Raji (cell line): ENCODE data around the gene SLC22A5.

Source experiments
- POLR2A ChIP-seq: IDR thresholded peaks from 2 replicates; pipeline ENCODE4 v1.6.1; 2011; ENCODE audit warnings: low read depth, low read length, control low read depth; ENCODE audit not compliant: insufficient read depth

The SLC22A5 gene

GRCh38 chr5:132411304-132412013 is 41.9 kb downstream of the SLC22A5 start:
- no peak for TF ChIP-seq POLR2A

DNA sequence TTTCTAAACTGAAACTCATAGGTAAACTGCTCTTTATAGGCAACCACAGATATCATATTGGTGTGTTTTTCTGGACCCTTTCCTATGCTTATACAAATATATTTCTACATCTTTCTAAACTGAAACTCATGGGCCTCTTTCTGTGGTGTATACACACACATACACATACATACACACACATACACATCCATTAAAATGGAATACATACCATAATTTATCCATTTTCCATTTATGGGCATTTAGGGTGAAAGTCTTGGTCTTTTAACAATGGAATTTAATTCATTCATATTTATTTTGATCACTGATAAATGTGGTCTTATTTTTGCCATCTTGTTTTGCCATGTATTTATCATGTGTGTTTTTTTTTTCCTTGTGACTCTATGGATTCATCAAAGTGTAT is 44.1 kb downstream of the SLC22A5 start:
- TF ChIP-seq POLR2A = no peak

- no peak for TF ChIP-seq POLR2A
Observed at GRCh38 chr5:132414634-132415378, 45.3 kb downstream of the SLC22A5 start.

DNA sequence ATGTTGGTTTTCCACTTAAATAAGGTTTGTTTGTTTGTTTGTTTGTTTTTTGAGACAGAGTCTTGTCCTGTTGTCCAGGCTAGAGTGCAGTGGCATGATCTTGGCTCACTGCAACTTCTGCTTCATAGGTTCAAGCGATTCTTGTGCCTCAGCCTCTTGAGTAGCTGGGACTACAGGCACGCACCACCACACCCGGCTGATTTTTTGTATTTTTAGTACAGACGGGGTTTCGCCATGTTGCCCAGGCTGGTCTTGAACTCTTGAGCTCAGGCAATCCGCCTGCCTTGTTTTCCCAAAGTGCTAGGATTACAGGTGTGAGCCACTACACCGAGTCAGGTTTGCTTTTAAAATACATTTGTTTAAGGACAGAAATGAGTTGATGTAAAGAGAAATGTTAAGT is 46.0 kb downstream of the SLC22A5 start:
- TF ChIP-seq POLR2A = peak; percentile 25; the same call in 1 of the 2 replicates

DNA sequence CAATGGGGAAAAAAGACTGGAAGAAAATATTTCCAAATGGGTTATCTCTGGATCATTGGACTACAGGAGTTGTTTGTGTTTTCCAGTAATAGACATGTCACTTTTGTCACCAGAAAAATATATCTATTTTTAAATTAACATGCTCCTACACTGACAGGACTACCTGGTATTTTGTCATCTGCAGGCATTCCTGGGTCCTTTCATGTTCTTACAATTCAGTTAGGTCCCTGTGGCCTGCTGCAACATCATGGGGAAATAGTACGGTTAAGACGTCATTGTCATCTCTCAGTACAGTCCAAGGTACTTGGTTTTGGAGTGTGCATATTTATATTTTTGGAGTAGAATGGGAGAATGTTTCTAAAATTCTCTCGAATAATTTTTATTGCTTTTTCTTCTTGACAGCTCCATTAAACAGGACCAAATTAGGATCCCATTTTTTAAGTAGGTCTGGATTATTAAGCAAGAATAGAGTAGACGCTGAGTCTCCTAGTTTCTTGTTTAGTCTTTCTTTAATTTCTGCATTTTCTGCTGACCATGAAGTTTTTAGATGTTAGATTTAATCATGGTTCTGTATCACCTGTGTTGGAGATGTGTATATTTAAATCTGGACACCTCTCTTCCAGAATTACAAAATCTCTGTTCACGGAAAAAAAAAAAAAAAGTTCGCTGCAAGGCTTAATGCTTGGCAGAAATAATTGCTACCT is 46.9 kb downstream of the SLC22A5 start:
- TF ChIP-seq POLR2A = no peak

DNA sequence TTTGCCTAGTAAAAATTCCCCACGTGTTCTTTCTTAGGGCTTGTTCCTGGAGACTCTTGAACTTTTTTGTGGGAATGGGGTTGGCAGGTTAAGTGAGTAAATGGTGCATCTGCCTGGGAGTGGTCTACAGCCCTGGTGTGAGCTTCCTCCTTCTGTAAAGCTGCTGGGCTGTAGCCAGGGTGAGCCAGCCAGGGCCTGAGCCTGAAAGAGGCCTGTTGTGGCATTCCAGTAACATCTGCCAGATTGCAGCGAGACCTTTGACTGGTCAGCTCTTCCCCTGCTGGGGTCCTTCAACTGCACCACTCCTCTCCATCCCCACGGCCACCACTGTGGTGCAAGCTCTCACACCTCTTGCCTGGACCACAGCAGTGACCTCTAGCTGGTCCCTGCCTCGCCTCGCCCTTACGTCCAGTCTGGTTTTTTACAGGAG is 47.5 kb downstream of the SLC22A5 start:
- TF ChIP-seq POLR2A = no peak

GRCh38 chr5:132417461-132417860 is 48.0 kb downstream of the SLC22A5 start:
- no peak for TF ChIP-seq POLR2A

- TF ChIP-seq POLR2A = no peak
Observed at GRCh38 chr5:132417889-132418485, 48.5 kb downstream of the SLC22A5 start.

DNA sequence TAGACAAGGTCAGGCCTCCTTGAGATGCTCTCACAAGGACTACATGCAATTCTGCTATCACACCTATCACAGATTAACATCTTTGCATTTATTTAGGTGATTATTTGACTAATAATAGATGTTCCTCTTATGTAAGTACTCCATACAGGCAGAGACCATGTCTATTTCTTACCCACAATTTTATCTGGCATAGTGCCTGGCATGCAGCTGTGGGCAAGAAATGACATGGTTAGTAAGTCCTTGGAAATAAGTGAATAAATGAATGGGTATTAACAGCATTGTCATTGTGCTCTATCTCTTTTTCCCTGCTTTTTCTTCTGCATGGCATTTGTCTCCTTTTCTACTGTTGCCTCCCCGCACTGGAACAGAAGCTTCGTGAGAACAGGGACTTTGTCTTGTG is 49.4 kb downstream of the SLC22A5 start:
- TF ChIP-seq POLR2A = no peak

DNA sequence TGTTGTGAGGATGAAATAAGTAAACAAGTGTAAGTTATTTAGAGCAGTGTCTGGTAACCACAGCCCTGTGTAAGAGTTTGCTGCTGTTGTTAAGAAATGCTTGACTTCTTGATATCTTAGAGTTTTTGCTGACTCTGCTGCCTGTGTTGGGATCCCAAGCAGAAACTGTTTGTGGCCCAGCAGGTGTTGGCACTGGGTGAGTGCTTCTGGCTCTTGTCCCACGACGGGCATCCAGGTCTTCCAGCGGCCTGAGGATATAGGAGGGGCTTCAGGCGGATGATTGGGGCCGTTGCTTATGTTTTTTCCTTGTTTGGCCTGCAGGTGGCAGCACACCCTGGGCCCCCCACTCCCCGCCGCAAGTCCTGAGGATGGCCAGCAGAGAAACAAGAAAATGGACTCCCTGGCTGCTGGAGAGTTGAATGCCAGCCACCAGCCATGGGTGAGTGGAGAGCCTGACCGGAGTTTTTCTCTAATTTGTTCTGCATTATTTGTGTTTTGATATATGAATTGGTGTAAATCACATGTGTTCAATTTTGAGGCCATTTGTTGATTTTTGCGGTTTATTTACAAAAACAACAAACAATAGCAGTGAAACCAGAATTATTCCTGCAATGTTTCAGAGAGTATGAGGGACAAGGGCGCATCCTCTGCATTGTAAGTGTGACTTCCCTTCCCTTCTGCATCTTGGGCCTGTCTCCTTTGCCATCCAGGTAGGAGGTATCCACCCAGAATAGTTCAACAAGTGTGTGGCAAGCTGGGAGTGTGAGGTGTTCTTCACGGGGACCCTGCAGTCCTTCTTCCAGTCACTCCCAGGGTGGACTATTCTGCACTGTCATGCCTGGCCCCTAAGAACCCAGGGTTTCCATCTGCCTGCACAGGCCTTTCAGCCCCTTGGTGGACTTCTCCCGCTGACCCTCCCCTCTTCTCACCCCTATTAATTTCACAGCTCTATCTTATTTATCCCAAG is 50.3 kb downstream of the SLC22A5 start:
- TF ChIP-seq POLR2A = peak; percentile 4; the same call in 1 of the 2 replicates

DNA sequence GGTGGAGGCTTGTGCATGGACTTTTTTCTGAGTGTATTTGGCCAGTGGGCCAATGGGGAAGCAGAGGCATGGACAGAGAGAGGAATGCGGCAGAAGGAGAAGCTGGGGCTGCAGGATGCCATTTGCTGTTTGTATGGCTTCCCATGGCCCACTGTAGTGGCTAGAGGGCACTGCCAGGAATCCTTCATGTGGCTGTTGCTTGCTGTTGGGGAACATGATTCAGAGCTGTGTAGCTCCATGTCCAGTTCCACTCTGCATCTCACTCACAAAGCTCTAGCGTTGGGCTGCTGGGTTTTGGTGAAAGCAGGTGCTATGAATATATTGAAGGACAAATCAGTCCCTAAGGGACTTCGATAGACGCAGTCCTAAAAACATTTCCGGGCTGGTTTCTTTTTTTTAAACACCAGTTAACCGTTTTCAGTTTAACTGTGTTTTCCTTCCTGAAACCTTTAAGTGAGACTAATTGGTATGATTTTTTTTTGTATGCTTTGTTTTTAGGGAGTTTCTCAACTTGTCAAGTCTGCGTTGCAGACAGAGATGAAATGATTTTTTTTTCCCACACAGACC is 51.3 kb downstream of the SLC22A5 start:
- TF ChIP-seq POLR2A = peak; percentile 65

DNA sequence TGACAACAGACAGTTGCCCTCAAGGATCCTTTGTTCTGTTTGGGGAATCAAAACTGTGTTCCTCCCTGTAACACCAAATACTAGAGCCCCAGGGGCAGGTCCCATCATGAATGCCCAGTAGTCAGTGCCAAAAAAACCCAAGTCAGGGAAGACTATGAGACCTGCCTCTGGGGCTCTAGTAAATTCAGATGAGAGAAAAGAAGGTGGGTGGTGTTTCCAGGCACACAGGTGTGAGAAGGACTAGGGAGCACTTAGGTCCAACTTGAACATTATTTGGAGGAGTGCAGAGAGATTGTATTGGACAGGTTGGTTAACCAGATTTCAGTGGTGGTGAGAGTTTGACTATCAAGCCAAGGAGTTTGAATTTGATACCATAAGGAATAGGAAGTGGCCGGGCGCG is 52.0 kb downstream of the SLC22A5 start:
- no peak for TF ChIP-seq POLR2A

GRCh38 chr5:132422720-132423437 is 53.4 kb downstream of the SLC22A5 start:
- TF ChIP-seq POLR2A = peak; percentile 56
